ENCODE data around the gene SEPTIN2. TPM values are rescaled to one million over a fixed set of nuclear protein-coding genes. Genes with fewer than 3 reads are reported as not detected.

The SEPTIN2 gene
- total and polyA plus RNA-seq, 2 experiments from 2014 or later, result 227 to 393 TPM

GRCh38 chr2:241308267-241308666 is 7.5 kb upstream of the SEPTIN2 start:
- Histone ChIP-seq H3K4me2 (peak overlapping the region; percentile 28; the same call in 1 of the 2 replicates), H3K9me2 (ENCODE audit: insufficient read depth) (no peaks in the 10 kb centered on the region), H3K27me3 (ENCODE audit: insufficient read depth) (no peaks in the 10 kb centered on the region), H3K27ac (ENCODE audit: low read depth) (no peak overlapping the region; the same call in 1 of the 2 replicates), H2AFZ (no peak overlapping the region), H3K36me3 (ENCODE audit: insufficient read depth) (no peaks in the 10 kb centered on the region), H3F3A (replicated peaks; ENCODE audit: low read depth) (no peaks in the 10 kb centered on the region), H4K20me1 (replicated peaks; ENCODE audit: insufficient read depth) (peaks cover 52% of the 10 kb centered on the region), H3K4me3 (no peak overlapping the region), H3K79me2 (replicated peaks; ENCODE audit: insufficient read depth) (peaks cover 100% of the 10 kb centered on the region), H3K4me1 (ENCODE audit: insufficient read depth) (peaks cover 14% of the 10 kb centered on the region)
- no peaks in the 10 kb centered on the region for H3K36me3 Mint-ChIP-seq (ENCODE audit: low read depth)
- H3K27ac Mint-ChIP-seq, result no peak overlapping the region
- peaks cover 49% of the 10 kb centered on the region for H3K4me1 Mint-ChIP-seq
- ATAC-seq (no peak), DNase-seq (ENCODE audit: low spot score) (no peak)
- no peaks in the 10 kb centered on the region for H3K9me3 Mint-ChIP-seq
- no peak overlapping the region; the same call in 2 of the 3 replicates for H3K4me3 Mint-ChIP-seq
- no peak for TF ChIP-seq JUNB (IDR thresholded peaks at IDR 0.05; ENCODE audit: unreplicated experiment)
- no peak for TF ChIP-seq POLR2AphosphoS5 (IDR thresholded peaks at IDR 0.05; ENCODE audit: low read depth)
- no peak for TF ChIP-seq ZNF331 (CRISPR knock-in tag; IDR thresholded peaks at IDR 0.05; ENCODE audit: low read depth)
- H3K27me3 Mint-ChIP-seq (ENCODE audit: insufficient read depth, low read depth, poor library complexity), result peaks cover 8% of the 10 kb centered on the region

- Histone ChIP-seq H3K79me2 (replicated peaks; ENCODE audit: insufficient read depth) (peaks cover 100% of the 10 kb centered on the region), H3K9me2 (ENCODE audit: insufficient read depth) (no peaks in the 10 kb centered on the region), H3K36me3 (ENCODE audit: insufficient read depth) (no peaks in the 10 kb centered on the region), H3K4me1 (ENCODE audit: insufficient read depth) (peaks cover 19% of the 10 kb centered on the region), H3K4me2 (no peak overlapping the region), H3K27me3 (ENCODE audit: insufficient read depth) (no peaks in the 10 kb centered on the region), H3K4me3 (no peak overlapping the region), H3F3A (replicated peaks; ENCODE audit: low read depth) (no peaks in the 10 kb centered on the region), H3K27ac (ENCODE audit: low read depth) (peak overlapping the region; percentile 21; the same call in 1 of the 2 replicates), H4K20me1 (replicated peaks; ENCODE audit: insufficient read depth) (peaks cover 45% of the 10 kb centered on the region), H2AFZ (no peak overlapping the region)
- H3K36me3 Mint-ChIP-seq (ENCODE audit: low read depth), result no peaks in the 10 kb centered on the region
- H3K9me3 Mint-ChIP-seq, result no peaks in the 10 kb centered on the region
- no peak for DNase-seq (ENCODE audit: low spot score)
- no peak overlapping the region; the same call in 2 of the 3 replicates for H3K4me3 Mint-ChIP-seq
- peaks cover 51% of the 10 kb centered on the region for H3K4me1 Mint-ChIP-seq
- no peak for ATAC-seq
- peak overlapping the region; percentile 60 for H3K27ac Mint-ChIP-seq
- peaks cover 6% of the 10 kb centered on the region for H3K27me3 Mint-ChIP-seq (ENCODE audit: insufficient read depth, low read depth, poor library complexity)
- no peak for TF ChIP-seq ZNF331 (CRISPR knock-in tag; IDR thresholded peaks at IDR 0.05; ENCODE audit: low read depth)
- TF ChIP-seq ZNF114 (CRISPR knock-in tag; IDR thresholded peaks at IDR 0.05), result no peak
- no peak for TF ChIP-seq ETS1 (IDR thresholded peaks at IDR 0.05)
- TF ChIP-seq REST (IDR thresholded peaks at IDR 0.05; ENCODE audit: unreplicated experiment), result no peak
- TF ChIP-seq EZH2phosphoT487 (IDR thresholded peaks at IDR 0.05; ENCODE audit: unreplicated experiment), result no peak
- TF ChIP-seq STAT1 (IDR thresholded peaks at IDR 0.05; ENCODE audit: unreplicated experiment), result no peak
- no peak for TF ChIP-seq CREB1 (CRISPR knock-in tag; IDR thresholded peaks at IDR 0.05; ENCODE audit: low read depth)
- TF ChIP-seq JUNB (IDR thresholded peaks at IDR 0.05; ENCODE audit: unreplicated experiment), result no peak
- TF ChIP-seq, protein P1, sequence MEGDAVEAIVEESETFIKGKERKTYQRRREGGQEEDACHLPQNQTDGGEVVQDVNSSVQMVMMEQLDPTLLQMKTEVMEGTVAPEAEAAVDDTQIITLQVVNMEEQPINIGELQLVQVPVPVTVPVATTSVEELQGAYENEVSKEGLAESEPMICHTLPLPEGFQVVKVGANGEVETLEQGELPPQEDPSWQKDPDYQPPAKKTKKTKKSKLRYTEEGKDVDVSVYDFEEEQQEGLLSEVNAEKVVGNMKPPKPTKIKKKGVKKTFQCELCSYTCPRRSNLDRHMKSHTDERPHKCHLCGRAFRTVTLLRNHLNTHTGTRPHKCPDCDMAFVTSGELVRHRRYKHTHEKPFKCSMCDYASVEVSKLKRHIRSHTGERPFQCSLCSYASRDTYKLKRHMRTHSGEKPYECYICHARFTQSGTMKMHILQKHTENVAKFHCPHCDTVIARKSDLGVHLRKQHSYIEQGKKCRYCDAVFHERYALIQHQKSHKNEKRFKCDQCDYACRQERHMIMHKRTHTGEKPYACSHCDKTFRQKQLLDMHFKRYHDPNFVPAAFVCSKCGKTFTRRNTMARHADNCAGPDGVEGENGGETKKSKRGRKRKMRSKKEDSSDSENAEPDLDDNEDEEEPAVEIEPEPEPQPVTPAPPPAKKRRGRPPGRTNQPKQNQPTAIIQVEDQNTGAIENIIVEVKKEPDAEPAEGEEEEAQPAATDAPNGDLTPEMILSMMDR (conservative IDR thresholded peaks at IDR 0.05; ENCODE audit: low read depth in 2 of 2), result no peak
These were observed 6.8 kb upstream of the SEPTIN2 start for GRCh38 chr2:241308832-241309500.

All from GM23338 (cell line).